NCI-H1048 (cell line): Measurements from ENCODE around the gene OR10D3.
"Not testable (repeated sequence)": the region's sequence is repeated elsewhere in the genome, so short reads cannot be mapped to it uniquely, and the experiment has no call there.

ENCODE experiments used
- DNase-seq: peaks from one replicate; lab custom pipeline; 2025; lab: John Stamatoyannopoulos, UW

The OR10D3 gene

DNA sequence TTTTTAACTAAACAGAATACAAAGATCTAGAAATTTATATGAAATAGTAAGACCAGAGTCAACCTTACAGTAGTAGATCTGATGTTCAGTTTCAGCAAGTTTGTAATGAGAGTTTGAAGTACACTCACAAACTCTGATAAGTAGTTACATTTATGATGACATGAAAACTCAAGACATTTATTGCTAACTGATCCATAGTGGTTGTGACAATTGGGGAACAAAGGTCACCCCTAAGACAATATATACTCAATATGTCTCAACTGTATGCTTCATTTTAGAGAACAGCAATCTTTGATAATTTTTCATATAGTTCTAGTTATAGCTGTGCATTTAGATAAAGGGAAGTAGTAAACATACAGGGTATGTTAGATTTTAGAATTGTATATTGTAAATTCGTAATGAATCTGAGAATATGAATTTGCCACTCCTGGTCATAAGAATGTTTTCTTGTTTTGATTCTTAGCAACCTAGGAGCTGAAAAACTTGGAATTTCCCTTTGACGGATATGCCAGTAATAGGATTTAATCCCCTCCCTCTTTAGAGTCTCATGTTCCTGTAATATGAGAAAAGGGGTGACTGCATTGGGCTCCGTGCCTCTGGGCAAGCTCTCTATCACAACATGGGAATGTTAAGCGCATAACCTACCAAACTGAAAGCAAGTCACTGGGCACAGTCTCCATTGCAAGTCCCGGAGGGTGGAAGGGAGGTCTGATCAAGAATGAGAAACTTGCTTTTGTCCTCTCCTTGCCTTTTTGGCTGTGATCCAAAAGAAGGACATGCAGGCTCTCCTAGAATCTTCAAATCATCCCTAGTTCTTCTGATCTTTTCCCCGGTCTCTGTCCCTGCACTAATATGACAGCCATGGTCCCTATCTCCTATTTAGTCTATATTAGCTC is 11.4 kb downstream of the OR10D3 start:
- no peak for DNase-seq

DNA sequence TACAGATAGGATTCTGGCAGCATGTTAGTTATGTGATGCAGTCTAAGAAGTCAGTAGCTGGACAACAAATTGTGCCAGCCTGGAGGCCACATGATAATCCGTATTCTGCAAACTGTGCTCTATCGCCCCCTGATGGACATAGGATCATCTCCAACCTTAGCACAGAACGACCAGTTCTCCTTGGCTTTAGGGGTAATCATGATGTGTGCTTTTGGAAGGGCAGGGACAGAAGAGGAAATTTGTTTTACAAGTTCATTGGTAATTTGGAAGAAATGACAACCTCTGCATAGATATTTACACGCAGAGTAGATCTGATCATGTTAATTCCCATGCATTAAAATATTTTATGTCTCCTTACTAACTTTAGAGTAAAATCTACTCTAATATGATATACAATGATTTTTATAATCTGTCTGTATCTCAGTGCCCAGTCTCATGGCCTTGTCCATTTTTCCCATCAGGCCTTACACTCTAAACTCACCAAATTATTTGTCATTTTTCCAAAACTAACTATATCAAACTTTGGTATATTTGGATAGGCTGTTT is 12.1 kb downstream of the OR10D3 start:
- DNase-seq, result no peak

DNA sequence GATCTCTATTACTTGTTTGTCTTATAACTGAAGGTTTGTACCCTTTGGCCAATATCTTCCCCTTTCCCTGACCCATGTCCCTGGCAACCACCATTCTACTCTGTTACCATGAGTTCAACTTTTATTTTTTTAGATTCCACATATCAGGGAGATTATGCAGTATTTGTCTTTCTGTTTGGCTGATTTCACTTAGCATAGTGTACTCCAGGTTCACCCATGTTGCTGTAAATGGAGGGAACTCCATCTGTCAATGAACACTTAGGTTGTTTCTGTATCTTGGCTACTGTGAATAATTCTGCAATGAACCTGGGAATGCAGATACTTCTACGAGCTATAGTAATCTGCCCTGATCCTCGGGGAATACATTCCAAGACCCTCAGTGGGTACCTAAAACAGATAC is 14.9 kb downstream of the OR10D3 start:
- DNase-seq, result no peak

DNA sequence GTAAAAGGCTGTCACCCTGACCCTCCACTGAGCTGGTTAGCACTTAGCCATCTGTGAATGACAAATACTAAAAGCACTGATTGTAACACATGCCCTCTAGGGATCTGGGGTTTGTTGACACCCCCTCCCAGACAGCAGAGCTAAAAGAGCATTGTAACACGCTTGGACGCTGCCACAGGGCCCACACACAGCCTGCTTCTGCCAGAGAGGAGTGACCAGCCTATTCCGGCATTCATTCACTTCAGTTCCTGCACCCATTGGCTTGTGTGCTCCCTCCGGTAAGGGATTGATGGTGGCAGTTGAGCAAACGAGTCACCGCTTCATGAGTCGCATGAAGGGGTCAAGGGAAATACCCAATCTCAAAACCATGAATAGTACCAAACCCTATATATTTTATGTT is 15.8 kb downstream of the OR10D3 start:
- no peak for DNase-seq

DNA sequence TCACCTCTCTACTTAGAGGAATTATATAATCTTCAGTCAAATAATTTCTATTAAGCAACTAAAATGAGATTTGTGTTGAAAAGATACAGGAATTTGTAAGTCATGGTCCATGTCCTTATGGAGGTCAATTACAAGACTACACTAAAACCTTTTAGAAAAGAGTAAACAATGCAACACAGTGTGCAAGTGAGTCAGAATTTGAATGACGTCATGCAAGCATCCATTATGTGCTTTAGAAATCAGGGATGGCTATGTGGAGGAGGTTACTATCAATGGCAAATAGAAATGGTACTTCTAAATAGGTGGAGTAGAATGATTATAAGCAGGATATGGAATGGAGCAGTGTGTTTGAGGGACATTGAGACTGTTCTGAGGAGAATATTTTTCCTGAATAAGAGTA is 16.6 kb downstream of the OR10D3 start:
- DNase-seq, result no peak

DNA sequence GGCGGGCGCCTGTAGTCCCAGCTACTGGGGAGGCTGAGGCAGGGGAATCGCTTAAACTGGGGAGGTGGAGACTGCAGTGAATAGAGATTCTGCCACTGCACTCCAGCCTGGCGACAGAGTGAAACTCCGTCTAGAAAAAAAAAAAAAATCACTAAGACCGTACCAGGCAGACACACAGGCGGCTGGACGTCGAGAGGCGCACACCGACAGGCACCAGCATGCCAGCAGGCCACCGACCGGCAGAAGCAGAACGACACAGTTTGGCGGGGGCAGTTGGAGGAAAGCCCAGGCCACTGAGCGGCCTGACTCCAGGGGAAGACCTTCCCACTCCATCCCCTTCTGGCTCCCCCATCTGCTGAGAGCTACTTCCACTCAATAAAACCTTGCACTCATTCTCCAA is 17.5 kb downstream of the OR10D3 start:
- DNase-seq, result no peak

DNA sequence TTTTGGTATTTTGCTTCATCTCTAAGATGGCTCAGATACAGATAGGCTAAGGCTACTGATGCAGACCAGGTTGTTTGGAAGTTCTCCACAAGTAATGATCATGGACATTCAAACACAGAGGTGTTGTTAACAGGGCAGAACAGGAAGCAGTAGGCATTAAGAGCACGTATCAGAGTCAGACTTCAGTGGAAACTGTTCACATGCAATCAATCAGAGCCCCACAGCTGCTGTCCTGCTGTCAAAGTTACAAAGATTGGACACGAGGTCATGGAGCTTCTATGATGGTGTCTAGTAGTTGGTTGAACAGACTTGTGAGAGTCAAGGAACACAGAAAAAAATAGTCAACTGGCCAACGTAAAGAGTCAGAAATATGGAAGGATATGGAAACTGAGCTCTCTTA is 19.8 kb downstream of the OR10D3 start:
- no peak for DNase-seq

DNA sequence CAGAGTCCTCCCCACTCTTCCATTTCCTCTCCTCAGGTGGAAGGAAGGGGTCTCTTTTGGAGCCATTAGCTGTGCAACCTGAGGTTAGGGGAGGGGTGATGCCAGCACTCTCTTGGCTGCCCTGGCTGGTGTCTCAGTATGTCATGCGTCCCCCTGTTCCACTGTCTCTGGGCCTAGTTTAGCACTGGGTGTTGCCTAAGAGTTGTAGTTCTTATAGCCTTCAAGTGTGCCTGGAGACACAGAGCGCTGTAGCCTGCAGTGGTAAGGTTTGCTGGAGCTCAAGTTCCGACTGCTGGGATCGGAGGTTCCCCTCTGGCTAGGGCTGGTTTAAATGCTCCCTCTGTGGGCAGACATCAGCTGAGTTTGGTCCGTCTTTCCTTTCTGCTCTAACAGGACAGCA is 20.9 kb downstream of the OR10D3 start:
- no peak for DNase-seq

DNA sequence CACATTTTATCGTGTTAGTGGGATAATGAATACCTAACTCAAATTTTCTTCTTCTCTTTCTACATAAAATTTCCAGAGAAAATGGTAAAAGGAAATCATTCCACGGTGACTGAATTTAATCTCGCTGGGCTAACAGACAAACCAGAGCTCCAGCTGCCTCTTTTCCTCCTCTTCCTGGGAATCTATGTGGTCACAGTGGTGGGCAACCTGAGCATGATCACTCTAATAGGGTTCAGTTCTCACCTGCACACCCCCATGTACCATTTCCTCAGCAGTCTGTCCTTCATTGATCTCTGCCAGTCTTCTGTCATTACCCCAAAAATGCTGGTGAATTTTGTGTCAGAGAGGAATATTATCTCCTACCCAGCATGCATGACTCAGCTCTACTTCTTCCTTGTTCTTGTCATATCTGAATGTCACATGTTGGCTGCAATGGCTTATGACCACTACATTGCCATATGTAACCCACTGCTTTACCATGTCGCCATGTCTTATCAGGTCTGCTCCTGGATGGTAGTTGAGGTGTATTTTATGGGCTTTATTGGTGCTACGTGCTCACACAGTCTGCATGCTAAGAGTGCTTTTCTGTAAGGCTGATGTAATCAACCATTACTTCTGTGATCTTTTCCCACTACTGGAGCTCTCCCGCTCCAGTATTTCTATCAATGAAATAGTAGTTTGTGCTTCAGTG is 24.1 kb downstream of the OR10D3 start:
- no peak for DNase-seq

DNA sequence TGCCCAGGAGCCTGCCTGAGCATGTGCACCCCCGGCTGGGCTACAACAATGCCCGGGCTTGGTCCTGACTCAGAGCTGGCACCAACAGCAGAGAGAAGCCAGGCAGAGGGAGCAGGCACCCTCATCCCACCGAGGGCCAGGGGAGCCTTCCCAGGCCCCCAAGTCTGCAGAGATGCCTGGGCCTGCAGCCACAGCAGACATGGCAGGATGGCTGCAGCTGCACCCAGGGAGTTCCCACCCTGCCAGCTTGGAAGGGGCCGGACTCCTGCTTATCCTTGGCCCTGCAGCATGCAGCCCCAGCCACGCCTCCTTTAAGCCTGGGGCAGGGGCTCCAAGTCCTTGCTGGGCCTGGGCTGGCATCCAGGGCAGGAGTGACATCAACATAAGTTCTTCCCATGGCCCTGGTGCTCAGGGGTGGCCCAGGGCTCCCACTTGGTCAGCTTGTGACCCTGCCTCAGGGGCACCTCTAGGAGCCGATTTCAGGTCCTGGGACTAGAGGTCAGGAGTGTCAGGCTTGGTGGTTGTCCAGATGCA is 26.7 kb downstream of the OR10D3 start:
- no peak for DNase-seq

DNA sequence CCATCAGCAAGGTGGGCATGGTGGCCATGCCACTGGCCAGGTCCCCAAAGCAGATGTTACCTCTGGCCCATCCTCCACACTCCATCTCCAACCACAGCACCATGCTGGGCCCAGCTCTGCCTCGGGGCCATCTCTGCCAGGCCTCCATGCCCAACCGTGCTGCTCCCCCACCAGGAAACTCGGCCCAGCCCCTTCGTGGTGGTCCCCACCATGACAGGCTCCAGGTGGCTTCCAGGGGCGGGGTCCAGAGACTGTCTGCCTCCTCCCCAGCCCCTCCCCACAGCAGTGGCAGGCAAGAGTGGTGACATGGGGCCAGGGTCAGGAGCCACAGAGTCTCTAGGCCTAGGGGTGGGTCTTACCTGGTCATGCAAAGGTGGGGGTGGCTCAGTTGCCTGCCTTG is 27.3 kb downstream of the OR10D3 start:
- DNase-seq, result no peak

DNA sequence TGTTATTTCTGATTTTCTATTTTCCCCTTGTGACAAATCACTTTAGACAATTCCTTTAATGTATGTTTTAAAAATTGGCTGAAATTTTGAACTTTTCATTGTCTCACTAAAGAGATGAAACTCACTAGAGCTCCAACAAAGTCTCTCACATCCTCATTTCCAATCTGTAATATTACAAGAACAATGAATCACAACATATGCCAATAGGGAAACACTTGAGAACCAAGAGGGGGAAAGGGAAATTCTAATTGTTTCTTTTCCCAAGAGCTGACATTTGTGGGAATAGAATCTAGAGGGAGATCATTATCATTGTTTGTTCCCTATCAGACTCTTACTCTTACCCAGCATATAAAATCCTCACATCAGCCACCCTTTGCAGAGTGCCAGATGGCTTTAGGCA is 28.2 kb downstream of the OR10D3 start:
- no peak for DNase-seq

DNA sequence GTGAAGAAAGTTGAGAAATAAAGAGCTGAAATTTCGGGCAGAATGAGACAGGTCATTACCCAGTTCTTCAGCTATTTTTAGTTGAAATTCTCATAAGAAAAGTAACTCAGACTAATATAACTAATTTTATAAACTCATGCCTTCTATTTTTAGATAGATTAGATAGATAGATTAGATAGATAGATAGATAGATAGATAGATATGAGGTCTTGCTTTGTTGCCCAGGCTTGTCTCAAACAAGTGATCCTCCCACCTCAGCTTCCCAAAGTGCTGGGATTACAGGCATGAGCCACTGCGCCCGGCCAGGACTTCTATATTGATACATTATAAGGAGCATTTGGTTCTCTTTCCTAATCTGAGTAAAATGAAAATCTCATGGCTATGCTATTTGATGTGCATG is 30.9 kb downstream of the OR10D3 start:
- DNase-seq, result no peak

DNA sequence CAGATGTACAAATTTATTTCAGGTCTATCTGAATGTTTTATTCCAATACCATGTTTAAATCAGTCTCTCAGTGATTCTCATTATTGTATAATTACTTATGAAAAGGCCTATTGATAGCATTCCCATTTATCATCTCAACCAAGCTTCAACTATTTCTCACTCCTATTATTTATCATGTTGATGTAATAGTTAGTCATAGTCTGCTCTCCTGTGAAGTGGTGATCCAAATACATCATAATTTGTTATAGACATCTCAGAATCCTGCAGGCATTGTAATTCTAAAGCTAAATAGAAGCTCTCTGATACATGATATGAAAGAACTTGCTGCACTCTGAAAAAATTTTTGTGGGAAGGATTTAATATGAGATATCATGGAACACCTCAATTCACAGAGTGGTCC is 36.0 kb downstream of the OR10D3 start:
- DNase-seq, result no peak

DNA sequence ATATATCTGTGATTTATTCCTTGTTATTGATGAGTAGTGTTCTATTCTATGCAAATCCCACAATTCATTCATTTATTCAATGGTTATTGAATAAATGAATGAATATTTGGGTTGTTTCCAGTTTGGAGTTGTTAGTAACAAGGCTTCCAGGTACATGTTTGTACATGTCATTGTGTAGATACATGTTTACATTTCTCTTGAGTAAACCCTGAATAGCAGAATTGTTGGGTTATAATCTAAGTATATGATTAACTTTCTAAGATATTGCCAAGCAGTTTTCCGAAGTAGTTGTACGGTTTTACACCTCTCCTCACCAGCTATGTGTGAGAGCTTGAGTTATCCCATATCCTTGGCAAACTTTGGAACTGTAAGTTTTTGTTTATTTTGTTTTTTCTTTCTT is 39.3 kb downstream of the OR10D3 start:
- no peak for DNase-seq

DNA sequence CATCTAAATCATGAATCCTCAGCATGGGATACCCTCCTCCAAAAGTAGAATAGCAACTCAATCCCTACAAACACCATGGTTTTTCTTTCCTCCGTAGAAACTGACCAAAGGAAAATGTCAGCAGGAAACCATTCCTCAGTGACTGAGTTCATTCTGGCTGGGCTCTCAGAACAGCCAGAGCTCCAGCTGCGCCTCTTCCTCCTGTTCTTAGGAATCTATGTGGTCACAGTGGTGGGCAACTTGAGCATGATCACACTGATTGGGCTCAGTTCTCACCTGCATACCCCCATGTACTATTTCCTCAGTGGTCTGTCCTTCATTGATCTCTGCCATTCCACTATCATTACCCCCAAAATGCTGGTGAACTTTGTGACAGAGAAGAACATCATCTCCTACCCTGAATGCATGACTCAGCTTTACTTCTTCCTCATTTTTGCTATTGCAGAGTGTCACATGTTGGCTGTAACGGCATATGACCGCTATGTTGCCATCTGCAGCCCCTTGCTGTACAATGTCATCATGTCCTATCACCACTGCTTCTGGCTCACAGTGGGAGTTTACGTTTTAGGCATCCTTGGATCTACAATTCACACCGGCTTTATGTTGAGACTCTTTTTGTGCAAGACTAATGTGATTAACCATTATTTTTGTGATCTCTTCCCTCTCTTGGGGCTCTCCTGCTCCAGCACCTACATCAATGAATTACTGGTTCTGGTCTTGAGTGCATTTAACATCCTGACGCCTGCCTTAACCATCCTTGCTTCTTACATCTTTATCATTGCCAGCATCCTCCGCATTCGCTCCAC is 41.7 kb downstream of the OR10D3 start:
- not testable (repeated sequence) for DNase-seq

DNA sequence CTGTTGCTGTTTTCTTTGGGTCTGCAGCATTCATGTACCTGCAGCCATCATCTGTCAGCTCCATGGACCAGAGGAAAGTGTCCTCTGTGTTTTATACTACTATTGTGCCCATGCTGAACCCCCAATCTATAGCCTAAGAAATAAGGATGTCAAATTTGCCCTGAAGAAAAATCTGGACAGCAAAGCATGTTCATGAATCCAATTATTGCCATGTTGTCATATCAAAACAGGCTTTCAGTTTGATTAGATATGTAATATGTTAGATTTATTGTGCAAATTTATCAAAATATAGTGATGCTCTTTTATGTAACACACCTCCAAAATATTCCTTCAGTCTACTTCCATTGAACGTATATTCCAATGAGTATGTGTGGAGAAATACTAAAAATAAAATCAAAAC is 42.3 kb downstream of the OR10D3 start:
- no peak for DNase-seq

DNA sequence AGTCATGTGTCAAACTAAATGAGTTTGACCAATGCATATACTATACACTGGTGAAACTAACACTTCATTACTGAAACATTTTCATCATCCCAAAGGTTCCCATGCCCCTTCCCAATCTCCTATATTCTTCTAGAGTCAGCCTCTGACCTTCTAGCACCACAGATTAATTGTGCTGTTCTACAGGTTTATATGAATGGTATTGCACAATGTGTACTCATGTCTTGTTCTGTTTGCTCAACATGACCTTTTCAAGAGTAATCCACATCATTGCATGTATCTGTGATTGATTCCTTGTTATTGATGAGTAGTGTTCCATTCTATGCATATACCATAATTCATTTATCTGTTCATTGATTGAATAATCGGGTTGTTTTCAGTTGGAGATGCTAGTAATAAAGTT is 50.2 kb downstream of the OR10D3 start:
- DNase-seq, result no peak
